GM12872 (cell line): ENCODE data around the gene DOCK7.

ENCODE experiments used
- TF ChIP-seq, protein P1 (sequence below): IDR thresholded peaks from 3 replicates; pipeline ENCODE4 v1.5.1; 2011; ENCODE audit warnings: low read depth, mild to moderate bottlenecking, low read length, moderate library complexity; ENCODE audit not compliant: insufficient read depth

DOCK7 gene

GRCh38 chr1:62712336-62713243 lies 24.4 kb upstream of the DOCK7 start:
- TF ChIP-seq, protein P1, sequence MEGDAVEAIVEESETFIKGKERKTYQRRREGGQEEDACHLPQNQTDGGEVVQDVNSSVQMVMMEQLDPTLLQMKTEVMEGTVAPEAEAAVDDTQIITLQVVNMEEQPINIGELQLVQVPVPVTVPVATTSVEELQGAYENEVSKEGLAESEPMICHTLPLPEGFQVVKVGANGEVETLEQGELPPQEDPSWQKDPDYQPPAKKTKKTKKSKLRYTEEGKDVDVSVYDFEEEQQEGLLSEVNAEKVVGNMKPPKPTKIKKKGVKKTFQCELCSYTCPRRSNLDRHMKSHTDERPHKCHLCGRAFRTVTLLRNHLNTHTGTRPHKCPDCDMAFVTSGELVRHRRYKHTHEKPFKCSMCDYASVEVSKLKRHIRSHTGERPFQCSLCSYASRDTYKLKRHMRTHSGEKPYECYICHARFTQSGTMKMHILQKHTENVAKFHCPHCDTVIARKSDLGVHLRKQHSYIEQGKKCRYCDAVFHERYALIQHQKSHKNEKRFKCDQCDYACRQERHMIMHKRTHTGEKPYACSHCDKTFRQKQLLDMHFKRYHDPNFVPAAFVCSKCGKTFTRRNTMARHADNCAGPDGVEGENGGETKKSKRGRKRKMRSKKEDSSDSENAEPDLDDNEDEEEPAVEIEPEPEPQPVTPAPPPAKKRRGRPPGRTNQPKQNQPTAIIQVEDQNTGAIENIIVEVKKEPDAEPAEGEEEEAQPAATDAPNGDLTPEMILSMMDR, result no peak

GRCh38 chr1:62707744-62708120 lies 19.5 kb upstream of the DOCK7 start:
- TF ChIP-seq, protein P1, result no peak

DNA sequence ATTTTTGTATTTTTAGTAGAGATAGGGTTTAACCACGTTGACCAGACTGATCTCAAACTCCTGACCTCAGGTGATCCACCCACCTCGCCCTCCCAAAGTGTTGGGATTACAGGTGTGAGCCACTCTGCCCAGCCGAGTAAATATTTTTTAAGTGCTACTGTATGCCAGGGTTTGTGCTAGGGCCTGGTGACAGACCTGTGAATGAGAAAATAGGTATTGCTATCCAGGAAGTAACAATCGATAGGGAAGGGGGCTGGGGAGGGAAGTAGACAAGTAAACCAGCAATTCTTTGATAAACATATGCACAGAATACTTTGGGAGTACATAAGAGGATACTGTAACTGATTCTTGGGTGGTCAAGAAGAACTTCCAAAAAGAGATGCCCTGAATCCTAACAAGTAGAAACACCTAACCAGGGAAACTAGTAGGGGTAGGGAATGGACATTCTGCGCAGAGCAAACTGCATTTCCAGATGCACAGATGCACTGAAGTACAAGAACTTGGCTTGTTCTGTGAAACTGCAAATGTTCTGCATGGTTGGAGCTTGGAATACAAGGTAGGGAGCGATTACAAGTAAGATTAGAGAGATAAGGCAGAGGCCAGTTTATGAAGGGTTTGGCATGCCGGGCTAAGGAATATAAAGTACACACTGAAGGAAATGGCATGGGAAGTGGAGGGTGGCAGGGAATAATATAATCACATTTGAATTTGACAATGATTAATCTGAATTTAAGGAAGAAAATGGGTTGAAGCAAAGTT lies 19.0 kb upstream of the DOCK7 start:
- TF ChIP-seq, protein P1, result no peak

DNA sequence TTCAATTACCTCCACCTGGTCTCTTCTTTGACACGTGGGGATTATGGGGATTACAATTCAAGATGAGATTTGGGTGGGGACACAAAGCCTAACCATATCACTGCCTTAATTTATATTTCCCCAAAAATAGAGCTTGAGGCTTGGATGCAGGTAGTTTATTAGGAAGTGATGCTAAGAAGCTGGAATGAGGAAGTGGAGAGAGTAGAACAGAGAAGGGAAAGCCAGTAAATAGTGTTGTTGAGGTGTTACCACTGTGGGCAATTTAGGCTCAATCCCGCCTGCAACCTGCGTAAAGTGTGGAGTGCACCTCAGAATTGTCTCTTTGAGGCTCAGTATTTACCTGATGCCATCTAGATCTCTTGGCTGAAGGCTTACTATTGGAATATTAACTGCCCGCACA lies 4.9 kb upstream of the DOCK7 start:
- TF ChIP-seq, protein P1, result no peak

DNA sequence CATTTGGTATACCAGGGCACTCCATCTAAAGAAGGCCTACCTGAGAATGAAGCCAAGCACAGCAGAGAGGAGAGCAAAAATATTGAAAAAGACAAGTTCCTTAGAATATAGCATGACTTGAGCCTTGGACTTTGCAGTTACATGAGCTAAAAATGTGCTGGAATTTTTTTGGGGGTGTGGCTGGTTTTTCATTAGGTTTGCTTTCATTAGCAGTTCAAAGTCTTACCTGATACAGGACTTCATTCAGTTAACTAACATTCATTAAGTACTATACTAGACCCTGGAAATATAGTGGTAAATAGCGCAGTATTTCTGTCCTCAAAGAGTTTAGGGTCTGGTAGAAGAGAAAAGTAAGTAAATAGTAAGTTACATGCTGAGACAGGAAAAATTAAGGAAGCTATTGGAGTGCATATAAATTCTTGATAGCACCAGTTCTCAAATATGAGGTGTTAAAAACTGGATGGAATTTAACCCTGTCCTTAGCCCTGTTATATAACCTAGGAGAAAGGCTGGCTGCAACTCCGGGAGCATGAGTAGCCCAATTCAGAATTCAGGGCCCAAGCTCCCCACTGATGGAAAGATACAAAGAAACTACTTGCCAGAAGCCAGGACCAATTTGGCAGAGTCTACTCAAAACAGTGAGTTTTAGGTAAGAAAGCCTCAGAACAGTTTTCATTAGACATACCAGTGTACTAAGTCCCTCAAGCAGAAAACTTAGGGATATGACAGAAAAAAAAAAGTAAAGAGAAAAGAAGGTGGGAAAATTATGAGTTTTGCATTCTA lies 3.1 kb upstream of the DOCK7 start:
- TF ChIP-seq, protein P1, result no peak

GRCh38 chr1:62689524-62689923 lies 1.3 kb upstream of the DOCK7 start:
- TF ChIP-seq, protein P1, result no peak

DNA sequence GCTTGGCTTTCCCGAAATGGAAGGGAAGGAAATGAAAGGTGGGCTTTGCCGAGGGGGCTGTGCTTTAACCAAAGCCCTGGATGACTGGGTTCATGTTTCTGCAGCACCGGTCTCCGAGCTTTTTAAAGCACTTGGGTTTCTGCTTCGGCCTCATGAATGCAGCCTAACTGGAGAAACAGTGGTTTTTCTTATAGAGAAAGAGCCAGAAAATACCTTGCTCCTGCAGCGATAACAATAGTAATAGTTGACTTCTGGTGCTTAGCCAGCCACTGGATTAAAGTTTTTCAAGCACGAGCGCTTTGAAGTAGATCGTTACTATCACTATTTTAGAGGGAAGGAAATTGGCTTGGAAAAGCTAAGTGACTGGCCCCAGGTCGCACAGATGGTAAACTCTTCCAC lies 500 bp upstream of the DOCK7 start:
- TF ChIP-seq, protein P1, result no peak
